ENCODE measurements around the gene ENO2. TPM values are rescaled to one million over a fixed set of nuclear protein-coding genes. Genes with fewer than 3 reads are reported as not detected.
A peak's percentile ranks its signal among the peaks of the same experiment; 100 is the strongest.

ENO2 gene
- total RNA-seq, 4 donors from 2014 or later, result 5.0 to 8.0 (median 5.5) TPM

GRCh38 chr12:6899427-6899826, 15.0 kb upstream of the ENO2 start:
- Histone ChIP-seq H3K27ac (no peak overlapping the region), H3K4me3 (no peak overlapping the region), H3K36me3 (no peaks in the 10 kb centered on the region), H3K27me3 (no peaks in the 10 kb centered on the region), H3K4me1 (peaks cover 0 to 16% (median 3%) of the 10 kb centered on the region in 3 donors), H3K9me3 (no peaks in the 10 kb centered on the region)
- intact Hi-C loops (cut with DNase I), result no loop called here
- 68 to 73% methylated on average over 4 to 5 of the region's 5 CpGs for WGBS, 2 donors
- DNase-seq, result no peak
- TF ChIP-seq POLR2A (IDR thresholded peaks at IDR 0.05), result no peak
- no peak for TF ChIP-seq CTCF (IDR thresholded peaks at IDR 0.05)

- DNase-seq, result no peak
- intact Hi-C loops (cut with DNase I), result no loop called here
- peaks cover 0 to 19% (median 4%) of the 10 kb centered on the region in 3 donors for H3K4me1 ChIP-seq
- TF ChIP-seq POLR2A (IDR thresholded peaks at IDR 0.05), result no peak
- no peak for TF ChIP-seq CTCF (IDR thresholded peaks at IDR 0.05)
- no peaks in the 10 kb centered on the region for H3K27me3 ChIP-seq
- H3K4me3 ChIP-seq, result no peak overlapping the region
- H3K27ac ChIP-seq, result peak overlapping the region in 2 of 4 donors; percentile 4 to 7
- 47 to 51% methylated on average over 8 to 10 of the region's 10 CpGs for WGBS, 2 donors
- no peaks in the 10 kb centered on the region for H3K9me3 ChIP-seq
- H3K36me3 ChIP-seq, result no peaks in the 10 kb centered on the region
These were observed 14.4 kb upstream of the ENO2 start for GRCh38 chr12:6899837-6900519.

DNA sequence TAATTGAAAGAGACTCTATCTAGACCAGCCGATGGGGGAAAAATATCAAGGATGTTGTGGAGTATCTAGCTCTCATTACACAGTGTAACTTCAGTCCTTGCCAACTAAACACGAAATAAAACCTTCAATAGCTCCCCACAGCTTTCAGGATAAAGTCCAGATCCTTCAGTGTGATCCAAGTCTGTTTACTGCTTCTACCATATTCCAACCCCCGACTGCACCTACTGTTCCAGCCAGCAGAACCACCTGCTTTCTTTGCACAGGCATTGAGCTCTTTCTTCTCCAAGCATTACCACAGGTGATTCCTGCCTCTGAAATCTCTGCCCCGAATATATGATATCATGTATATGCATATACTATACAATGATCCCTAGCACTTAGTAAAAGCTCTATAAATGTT, 11.9 kb upstream of the ENO2 start:
- no peaks in the 10 kb centered on the region for H3K9me3 ChIP-seq
- H3K4me1 ChIP-seq, result peaks cover 0 to 27% (median 9%) of the 10 kb centered on the region in 3 donors
- 80 to 85% methylated on average over 4 of the region's 4 CpGs for WGBS, 2 donors
- H3K27me3 ChIP-seq, result no peaks in the 10 kb centered on the region
- intact Hi-C loops (cut with DNase I), result no loop called here
- no peak overlapping the region for H3K4me3 ChIP-seq
- no peak overlapping the region for H3K27ac ChIP-seq
- peaks cover 0 to 11% (median 0%) of the 10 kb centered on the region in 3 donors for H3K36me3 ChIP-seq
- no peak for DNase-seq
- TF ChIP-seq CTCF (IDR thresholded peaks at IDR 0.05) (no peak), POLR2A (IDR thresholded peaks at IDR 0.05) (no peak)

DNA sequence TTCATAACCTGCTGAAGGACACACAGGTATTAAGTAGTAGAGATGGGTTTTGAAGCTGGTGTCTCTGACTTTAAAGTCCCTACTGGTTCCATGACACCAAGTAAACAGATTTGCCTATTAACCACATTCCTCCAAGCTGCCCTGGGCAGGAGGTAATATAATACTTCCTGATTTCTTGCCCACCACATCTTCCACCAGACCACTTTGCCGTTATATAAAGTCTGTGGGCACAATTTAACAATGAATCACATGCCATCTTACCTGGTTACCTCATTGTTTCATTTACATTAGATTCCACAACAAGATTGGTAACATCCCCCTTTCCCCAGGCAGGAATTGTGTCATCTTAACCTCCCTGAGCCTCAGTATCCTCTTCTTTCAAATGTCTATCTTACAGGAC, 10.7 kb upstream of the ENO2 start:
- TF ChIP-seq CTCF (IDR thresholded peaks at IDR 0.05) (no peak), POLR2A (IDR thresholded peaks at IDR 0.05) (no peak)
- DNase-seq, result no peak
- intact Hi-C loops (cut with DNase I), result no loop called here
- peaks cover 0 to 27% (median 9%) of the 10 kb centered on the region in 3 donors for H3K4me1 ChIP-seq
- no peak overlapping the region for H3K27ac ChIP-seq
- no peak overlapping the region for H3K4me3 ChIP-seq
- WGBS, 2 donors, result 84% methylated on average over 1 of the region's 1 CpG; no CpG with 5 or more reads in 1 of the 2 donors
- peaks cover 0 to 15% (median 0%) of the 10 kb centered on the region in 3 donors for H3K36me3 ChIP-seq
- no peaks in the 10 kb centered on the region for H3K9me3 ChIP-seq
- H3K27me3 ChIP-seq, result no peaks in the 10 kb centered on the region

All from esophagus squamous epithelium (tissue), 5 donors.